Type B pancreatic cell (in vitro differentiated cells): ENCODE results near the gene FBLN2. TPM values are rescaled to one million over a fixed set of nuclear protein-coding genes. Genes with fewer than 3 reads are reported as not detected.

Experiments
- DNase-seq: peaks from one replicate; pipeline ENCODE4 v3.0.0; 2021; ENCODE audit warnings: mixed read lengths; ENCODE audit not compliant: unreplicated experiment; ENCODE audit errors: extremely low spot score
- H3K27ac Mint-ChIP-seq: 2 replicates; pipeline ENCODE4 v1.8.0; 2021; ENCODE audit warnings: mild to moderate bottlenecking, mixed read lengths
- H3K27me3 Mint-ChIP-seq: 2 replicates; pipeline ENCODE4 v1.8.0; 2021; ENCODE audit warnings: mixed read lengths
- H3K36me3 Mint-ChIP-seq: 2 replicates; pipeline ENCODE4 v1.8.0; 2021; ENCODE audit warnings: mixed read lengths
- H3K4me1 Mint-ChIP-seq: one replicate; pipeline ENCODE4 v1.8.0; 2021; ENCODE audit warnings: mixed read lengths; ENCODE audit not compliant: unreplicated experiment
- H3K4me3 Mint-ChIP-seq: 2 replicates; pipeline ENCODE4 v1.8.0; 2021; ENCODE audit warnings: mild to moderate bottlenecking, mixed read lengths
- H3K9me3 Mint-ChIP-seq: 2 replicates; pipeline ENCODE4 v1.8.0; 2021; ENCODE audit warnings: mixed read lengths
- CTCF ChIP-seq: fragments of 200-600 bp; sonication (generic); conservative IDR thresholded peaks from 2 replicates; pipeline ENCODE4 v1.5.0; 2021; ENCODE audit warnings: antibody characterized with exemption, mild to moderate bottlenecking
- total RNA-seq: library from RNA; stranded (reverse); gene quantifications from 2 replicates; pipeline ENCODE4 v1.2.1, GENCODE V29; 2021; ENCODE audit warnings: low replicate concordance

The FBLN2 gene
- total RNA-seq, 1 donor from 2014 or later, result 67.6 TPM

GRCh38 chr3:13613343-13614190 lies 64.6 kb downstream of the FBLN2 start:
- DNase-seq, result no peak
- Mint-ChIP-seq H3K4me1 (no peaks in the 10 kb centered on the region), H3K36me3 (peaks cover 16% of the 10 kb centered on the region), H3K27ac (no peak overlapping the region), H3K27me3 (no peaks in the 10 kb centered on the region), H3K4me3 (no peak overlapping the region), H3K9me3 (no peaks in the 10 kb centered on the region)
- no peak for TF ChIP-seq CTCF

DNA sequence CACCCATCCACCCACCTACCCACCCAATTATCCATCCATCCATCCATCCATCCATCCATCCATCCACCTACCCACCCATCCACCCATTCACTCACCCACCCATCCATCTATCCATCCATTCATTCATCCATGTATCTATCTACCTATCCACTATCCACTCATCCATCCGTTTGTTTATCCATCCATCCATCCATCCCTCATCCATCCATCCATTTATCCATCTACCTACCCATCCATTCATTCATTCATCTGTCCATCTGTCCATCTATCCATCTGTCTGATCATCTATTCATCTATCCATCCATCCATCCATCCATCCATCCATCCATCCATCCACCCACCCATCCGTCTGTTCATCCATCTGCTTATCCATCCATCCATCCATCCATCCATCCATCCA lies 65.7 kb downstream of the FBLN2 start:
- Mint-ChIP-seq H3K4me1 (no peaks in the 10 kb centered on the region), H3K36me3 (peaks cover 16% of the 10 kb centered on the region), H3K27ac (no peak overlapping the region), H3K4me3 (no peak overlapping the region), H3K27me3 (no peaks in the 10 kb centered on the region), H3K9me3 (no peaks in the 10 kb centered on the region)
- no peak for DNase-seq
- no peak for TF ChIP-seq CTCF

DNA sequence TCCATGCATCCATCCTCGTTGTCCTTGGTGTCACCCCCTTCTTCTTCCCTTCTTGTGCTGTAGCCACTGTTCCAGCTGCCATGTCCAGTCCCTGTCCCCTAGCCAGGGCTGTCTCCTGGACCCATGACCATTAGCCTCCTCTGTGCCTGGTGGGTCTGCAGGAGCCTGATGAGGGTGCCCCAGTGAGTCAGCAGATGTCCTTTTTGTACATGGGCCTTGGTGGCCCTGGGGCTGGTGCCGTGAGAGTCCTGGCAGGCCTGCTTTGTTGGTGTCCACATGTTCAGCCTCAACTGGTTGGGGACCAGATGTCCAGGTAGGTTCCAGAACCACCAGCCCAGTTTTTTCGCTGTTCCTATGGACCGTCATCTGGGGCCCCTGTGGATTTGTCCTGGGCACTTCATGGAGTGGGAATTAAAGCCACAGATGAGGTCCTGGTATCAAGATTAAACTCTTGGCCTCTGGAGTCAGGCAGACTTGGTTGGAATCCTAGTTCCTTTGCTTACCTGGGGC lies 66.1 kb downstream of the FBLN2 start:
- Mint-ChIP-seq H3K4me1 (no peaks in the 10 kb centered on the region), H3K27me3 (no peaks in the 10 kb centered on the region), H3K4me3 (no peak overlapping the region), H3K27ac (no peak overlapping the region), H3K36me3 (peaks cover 16% of the 10 kb centered on the region), H3K9me3 (no peaks in the 10 kb centered on the region)
- no peak for TF ChIP-seq CTCF
- no peak for DNase-seq

GRCh38 chr3:13616359-13616758 lies 67.4 kb downstream of the FBLN2 start:
- H3K27ac Mint-ChIP-seq, result peak overlapping the region; percentile 36
- H3K27me3 Mint-ChIP-seq, result no peaks in the 10 kb centered on the region
- DNase-seq, result no peak
- H3K36me3 Mint-ChIP-seq, result peaks cover 16% of the 10 kb centered on the region
- no peaks in the 10 kb centered on the region for H3K4me1 Mint-ChIP-seq
- TF ChIP-seq CTCF, result no peak
- no peaks in the 10 kb centered on the region for H3K9me3 Mint-ChIP-seq
- no peak overlapping the region for H3K4me3 Mint-ChIP-seq

DNA sequence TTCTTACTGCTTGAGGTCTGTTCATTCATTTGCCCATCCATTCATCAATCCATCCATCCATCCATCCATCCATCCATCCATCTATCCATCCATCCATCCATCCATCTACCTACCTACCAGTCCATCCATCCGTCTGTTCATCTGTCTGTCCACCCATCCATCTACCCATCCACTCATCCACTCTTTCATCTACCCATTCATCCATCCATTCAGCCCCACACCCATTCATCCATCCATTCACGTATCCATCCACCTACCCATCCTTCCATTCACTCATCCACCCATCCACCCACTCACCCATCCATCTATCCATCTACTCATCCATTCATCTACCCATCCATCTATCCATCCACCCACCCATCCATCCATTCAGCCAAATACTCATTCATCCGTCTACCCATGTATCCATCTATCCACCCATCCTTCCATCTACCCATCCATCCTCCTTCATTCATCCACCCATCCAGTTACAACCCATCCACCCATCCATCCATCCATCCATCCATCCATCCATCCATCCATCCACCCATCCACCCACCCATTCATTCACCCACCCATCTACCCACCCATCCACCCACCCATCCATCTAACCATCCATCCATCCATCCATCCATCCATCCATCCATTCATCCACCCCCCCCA lies 68.3 kb downstream of the FBLN2 start:
- no peak for TF ChIP-seq CTCF
- Mint-ChIP-seq H3K4me1 (no peaks in the 10 kb centered on the region), H3K36me3 (peaks cover 13% of the 10 kb centered on the region)

More for the DNA sequence above, 68.3 kb downstream of the FBLN2 start:
- Mint-ChIP-seq H3K4me3 (no peak overlapping the region), H3K27ac (no peak overlapping the region), H3K27me3 (no peaks in the 10 kb centered on the region), H3K9me3 (no peaks in the 10 kb centered on the region)
- DNase-seq, result no peak
